IMR-90 (cell line): ENCODE data around the gene B3GNT5. TPM values are rescaled to one million over a fixed set of nuclear protein-coding genes. Genes with fewer than 3 reads are reported as not detected.

ENCODE experiments used
- ATAC-seq: fragments of 200-7000 bp; cut with Tn5 transposase; 2 replicates; pipeline ENCODE4 v1.9.1; 2020; ENCODE audit warnings: low read depth, mild to moderate bottlenecking, moderate library complexity
- BruUV-seq: library from RNA; stranded (reverse); fragments of 400-500 nt; replicated peaks from 2 replicates; lab custom pipeline; 2021; lab: Mats Ljungman, UMichigan
- CTCF ChIA-PET: fragments of 300-600 bp; formaldehyde crosslinking; extraction: SDS; loops from one replicate; lab custom pipeline; 2021; ENCODE audit warnings: antibody characterized with exemption; lab: Yijun Ruan, JAX
- POLR2A ChIA-PET: fragments of 300-600 bp; sonication (Branson Sonifier 250); formaldehyde crosslinking; loops from one replicate; lab custom pipeline; 2022; ENCODE audit warnings: antibody characterized with exemption; ENCODE audit not compliant: unreplicated experiment; lab: Charles Lee
- DNase-seq: peaks from one replicate; pipeline ENCODE4 v3.0.0; 2013
- H2AFZ ChIP-seq: replicated peaks from 2 replicates; pipeline ENCODE3; 2013; ENCODE audit warnings: low read length, mild to moderate bottlenecking; ENCODE audit not compliant: poor library complexity
- H2AK5ac ChIP-seq: 2 replicates; pipeline ENCODE4 v1.6.1; 2013; ENCODE audit warnings: low read depth, low read length, inconsistent platforms
- H2AK9ac ChIP-seq: replicated peaks from 2 replicates; pipeline ENCODE3; 2013; ENCODE audit warnings: mild to moderate bottlenecking, low read depth, low read length, moderate library complexity; ENCODE audit not compliant: poor library complexity
- H2BK120ac ChIP-seq: 2 replicates; pipeline ENCODE4 v1.6.1; 2013; ENCODE audit warnings: low read depth, low read length, inconsistent platforms
- H2BK15ac ChIP-seq: 3 replicates; pipeline ENCODE4 v1.6.1; 2013; ENCODE audit warnings: low read depth, low read length, inconsistent platforms
- H2BK20ac ChIP-seq: 2 replicates; pipeline ENCODE4 v1.6.1; 2013; ENCODE audit warnings: low read depth, mild to moderate bottlenecking, inconsistent platforms, low read length, moderate library complexity
- H2BK5ac ChIP-seq: 2 replicates; pipeline ENCODE4 v1.6.1; 2013; ENCODE audit warnings: mild to moderate bottlenecking, low read depth, low read length, inconsistent platforms; ENCODE audit not compliant: poor library complexity, severe bottlenecking
- H3K14ac ChIP-seq: replicated peaks from 2 replicates; pipeline ENCODE4 v1.6.1; 2013; ENCODE audit warnings: low read depth, low read length, inconsistent platforms
- H3K18ac ChIP-seq: 2 replicates; pipeline ENCODE4 v1.6.1; 2013; ENCODE audit warnings: low read depth, low read length, control low read depth
- H3K23ac ChIP-seq: 2 replicates; pipeline ENCODE4 v1.6.1; 2013; ENCODE audit warnings: low read depth, low read length, inconsistent platforms
- H3K27ac ChIP-seq: 2 replicates; pipeline ENCODE4 v1.5.1; 2013; ENCODE audit warnings: mild to moderate bottlenecking, control low read depth, low read length; ENCODE audit not compliant: insufficient read depth
- H3K27me3 ChIP-seq: 2 replicates; pipeline ENCODE4 v1.6.1; 2013; ENCODE audit warnings: low read length; ENCODE audit not compliant: control insufficient read depth, insufficient read depth
- H3K36me3 ChIP-seq: 2 replicates; pipeline ENCODE4 v1.6.1; 2013; ENCODE audit warnings: low read length, mixed read lengths; ENCODE audit not compliant: control insufficient read depth, insufficient read depth
- H3K4ac ChIP-seq: 2 replicates; pipeline ENCODE4 v1.6.1; 2013; ENCODE audit warnings: low read depth, low read length, inconsistent platforms
- H3K4me1 ChIP-seq: 2 replicates; pipeline ENCODE4 v1.6.1; 2013; ENCODE audit warnings: low read length, mixed read lengths; ENCODE audit not compliant: control insufficient read depth, insufficient read depth
- H3K4me2 ChIP-seq: 2 replicates; pipeline ENCODE4 v1.6.1; 2013; ENCODE audit warnings: low read depth, mild to moderate bottlenecking, control low read depth, low read length, moderate library complexity
- H3K4me3 ChIP-seq: 2 replicates; pipeline ENCODE4 v1.5.1; 2013; ENCODE audit warnings: low read depth, mild to moderate bottlenecking, control low read depth, low read length, moderate library complexity; ENCODE audit not compliant: insufficient read depth
- H3K56ac ChIP-seq: 2 replicates; pipeline ENCODE4 v1.6.1; 2013; ENCODE audit warnings: low read length, inconsistent platforms; ENCODE audit not compliant: insufficient read depth; ENCODE audit errors: extremely low read depth
- H3K79me1 ChIP-seq, 2 experiments: 2 replicates each; pipeline ENCODE4 v1.6.1; 2013; ENCODE audit warnings: low read length in 2 of 2, inconsistent platforms in 1 of 2, low read depth in 1 of 2
- H3K9ac ChIP-seq: 2 replicates; pipeline ENCODE4 v1.6.1; 2013; ENCODE audit warnings: low read depth, low read length, control low read depth
- H3K9me1 ChIP-seq: 2 replicates; pipeline ENCODE4 v1.6.1; 2013; ENCODE audit warnings: low read length, inconsistent platforms; ENCODE audit not compliant: insufficient read depth
- H3K9me3 ChIP-seq: 2 replicates; pipeline ENCODE4 v1.6.1; 2013; ENCODE audit warnings: low read length; ENCODE audit not compliant: control insufficient read depth, insufficient read depth
- H4K20me1 ChIP-seq: 2 replicates; pipeline ENCODE4 v1.6.1; 2013; ENCODE audit warnings: low read length, inconsistent platforms; ENCODE audit not compliant: insufficient read depth
- H4K5ac ChIP-seq: 2 replicates; pipeline ENCODE4 v1.6.1; 2013; ENCODE audit warnings: mild to moderate bottlenecking, low read depth, low read length, control low read depth
- H4K8ac ChIP-seq, 2 experiments: 2 replicates each; pipeline ENCODE4 v1.6.1; 2013; ENCODE audit warnings: low read depth in 2 of 2, low read length in 2 of 2, control low read depth in 1 of 2, inconsistent platforms in 1 of 2
- H4K91ac ChIP-seq: 2 replicates; pipeline ENCODE4 v1.6.1; 2013; ENCODE audit warnings: low read depth, low read length, inconsistent platforms; ENCODE audit not compliant: insufficient read depth
- MAFK ChIP-seq: IDR thresholded peaks from 2 replicates; pipeline ENCODE4 v1.6.1; 2012; ENCODE audit warnings: low read depth, low read length, improper control_type of control experiment
- WGBS, 2 experiments: methylation state at CpG; one replicate each; pipeline versions ENCODE4 v1.1.5 to v1.1.7; 2013; ENCODE audit warnings: missing lambda C conversion rate in 2 of 2; ENCODE audit not compliant: insufficient read length in 1 of 2; ENCODE audit errors: extremely low coverage in 2 of 2; 5-methylcytosine and 5-hydroxymethylcytosine counted together
- dilution Hi-C: fragments of 300-500 bp; cut with HindIII; formaldehyde crosslinking; loops from one replicate; pipeline ENCODE4 v1.14.3; 2018; ENCODE audit warnings: low sequenced_read_pairs; ENCODE audit not compliant: unreplicated experiment
- in situ Hi-C: fragments of 300-500 bp; cut with MboI; formaldehyde crosslinking; loops from 3 replicates; pipeline ENCODE4 v1.14.3; 2019; ENCODE audit warnings: low sequenced_read_pairs, inconsistent platforms, mixed read lengths
- intact Hi-C: fragments of 100-400 bp; cut with micrococcal nuclease; formaldehyde crosslinking; loops from 2 replicates; pipeline ENCODE4 v1.10.0; 2022
- polyA plus RNA-seq, 3 experiments: library from polyadenylated mRNA; depleted of rRNA; stranded (reverse); fragments of >200 nt; gene quantifications; 2 replicates each; pipeline ENCODE4 v1.2.3, GENCODE V29; 2012; ENCODE audit warnings: low replicate concordance in 1 of 3
- total RNA-seq: library from RNA; depleted of rRNA; stranded (reverse); fragments of >200 nt; gene quantifications from 2 replicates; pipeline ENCODE4 v1.2.3, GENCODE V29; 2012

Gene B3GNT5
- total and polyA plus RNA-seq, 2 of the 4 experiments (the other 2 are of a cell fraction): 1.6 to 3.4 TPM

- no peak overlapping the region for H2BK120ac ChIP-seq
- CTCF ChIA-PET: no interaction called here
- H4K91ac ChIP-seq: no peak overlapping the region
- no peak overlapping the region for H3K4ac ChIP-seq
- H2AFZ ChIP-seq: no peak overlapping the region
- no peak overlapping the region for H2AK5ac ChIP-seq
- in situ Hi-C loops (no loop called here), dilution Hi-C loops (no loop called here), intact Hi-C loops (no loop called here)
- H3K23ac ChIP-seq: no peak overlapping the region
- H3K36me3 ChIP-seq: no peaks in the 10 kb centered on the region
- H3K4me2 ChIP-seq: no peak overlapping the region
- no peak overlapping the region for H2AK9ac ChIP-seq
- H3K4me3 ChIP-seq: no peak overlapping the region
- no peak overlapping the region for H3K14ac ChIP-seq
- no peaks in the 10 kb centered on the region for H4K20me1 ChIP-seq
- no peak overlapping the region for H2BK15ac ChIP-seq
- H2BK20ac ChIP-seq: no peak overlapping the region
- no peak for TF ChIP-seq MAFK
- peaks cover 30% of the 10 kb centered on the region for H3K27me3 ChIP-seq
- ATAC-seq: no peak
- DNase-seq: no peak
- no peak overlapping the region for H3K56ac ChIP-seq
- H3K9me1 ChIP-seq: peaks cover 2% of the 10 kb centered on the region; the same call in 1 of the 2 replicates
- H2BK5ac ChIP-seq: no peak overlapping the region
- POLR2A ChIA-PET: no interaction called here
- no peak overlapping the region for H3K9ac ChIP-seq
- no CpG with 5 or more reads among the region's 3 CpGs for WGBS, 2 experiments
- H3K18ac ChIP-seq: no peak overlapping the region
- no peak overlapping the region for H3K27ac ChIP-seq
- H3K79me1 ChIP-seq: no peaks in the 10 kb centered on the region
- no peak overlapping the region for H4K8ac ChIP-seq
- H4K5ac ChIP-seq: no peak overlapping the region
- no TSS peak for BruUV-seq
- no peaks in the 10 kb centered on the region for H3K9me3 ChIP-seq
- H3K4me1 ChIP-seq: no peaks in the 10 kb centered on the region; the same call in 1 of the 2 replicates
Observed at GRCh38 chr3:183310936-183311335, 57.9 kb downstream of the B3GNT5 start.
